ENCODE results near the gene AGAP1.

The AGAP1 gene

DNA sequence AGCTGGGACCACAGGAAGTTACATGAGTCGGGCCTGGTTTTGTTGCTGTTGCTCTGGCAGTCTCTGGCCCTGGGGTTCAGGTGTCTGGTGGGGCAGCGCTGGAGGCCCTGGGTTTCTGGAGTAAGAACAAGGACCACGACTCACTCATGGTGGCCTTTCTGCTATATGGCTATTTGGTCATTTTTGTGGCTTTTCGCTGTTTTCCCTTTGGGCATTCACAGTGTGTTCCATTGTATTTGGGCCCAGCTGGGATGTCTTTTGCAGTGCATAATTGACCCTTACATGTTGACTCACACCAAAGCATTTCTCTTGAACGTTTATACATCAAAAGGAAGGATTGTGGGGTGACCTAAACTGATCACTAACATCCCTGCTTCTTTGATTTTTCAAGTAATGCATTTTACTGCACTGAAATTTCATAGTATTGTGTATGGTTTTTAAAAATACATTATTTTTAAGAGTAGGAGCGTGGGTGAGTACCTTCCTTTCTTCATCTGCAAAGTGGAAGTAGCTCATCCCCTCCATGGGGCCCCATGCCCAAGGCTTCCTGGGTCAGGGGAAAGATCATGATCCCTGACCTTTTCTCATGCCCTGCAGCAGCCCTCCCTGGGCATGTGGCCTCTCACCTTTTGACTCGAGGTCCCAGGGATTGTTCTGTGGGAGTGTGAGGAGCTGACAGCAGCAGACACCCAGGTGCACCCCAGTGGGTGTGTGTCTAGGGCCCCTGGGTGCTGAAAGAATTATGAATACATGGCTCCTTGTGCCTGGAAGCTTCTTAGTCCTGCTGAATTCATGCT lies 225.5 kb downstream of the AGAP1 start:
- DNase-seq = no peak

DNA sequence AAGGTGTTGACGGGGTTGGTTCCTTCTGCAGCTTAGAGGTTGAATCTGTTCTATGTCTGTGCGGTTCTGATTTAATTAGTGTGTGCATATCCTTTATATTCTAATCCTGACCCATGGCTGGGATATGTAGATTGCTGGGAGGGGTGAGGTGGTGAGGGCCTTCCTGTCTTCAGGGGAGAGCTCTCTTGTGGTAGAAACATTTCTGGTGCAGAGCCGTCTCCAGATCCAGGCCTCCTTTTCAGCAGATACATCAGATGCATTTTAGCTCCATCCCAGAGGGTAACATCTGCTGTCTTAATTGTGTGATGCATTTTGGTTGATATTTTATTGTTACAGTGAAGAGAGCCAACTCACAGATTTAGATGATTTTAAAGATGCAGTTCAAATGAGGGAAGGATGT lies 227.8 kb downstream of the AGAP1 start:
- no peak for DNase-seq

- no peak for DNase-seq
Measured at GRCh38 chr2:235722869-235723268, 229.0 kb downstream of the AGAP1 start.

GRCh38 chr2:235723371-235723770 lies 229.5 kb downstream of the AGAP1 start:
- DNase-seq = no peak

GRCh38 chr2:235723811-235724465 lies 230.1 kb downstream of the AGAP1 start:
- DNase-seq = no peak

DNA sequence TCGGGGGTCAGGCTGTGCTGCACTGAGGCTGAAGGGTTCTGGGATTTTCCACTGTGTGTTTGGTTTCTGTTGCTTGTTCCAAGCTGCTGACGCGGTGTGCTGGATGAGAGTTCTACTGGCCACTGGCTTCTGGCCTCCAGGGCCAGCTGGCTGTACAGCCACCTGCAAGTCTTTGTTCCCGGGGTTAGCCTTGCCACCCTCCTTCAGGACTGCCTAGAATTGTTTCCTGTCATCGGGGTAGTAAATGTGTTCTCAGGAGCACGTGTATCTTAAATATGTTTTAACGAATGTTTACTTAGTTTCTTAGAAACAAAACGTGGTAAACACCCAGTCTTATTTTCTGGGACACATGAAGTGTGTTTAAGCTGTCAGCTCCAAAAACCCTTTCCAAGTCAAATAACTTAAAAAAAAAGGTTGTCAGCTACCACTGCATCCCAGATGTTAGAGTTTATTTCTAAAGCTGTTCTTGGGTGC lies 231.2 kb downstream of the AGAP1 start:
- DNase-seq = no peak

- no peak for DNase-seq
Measured at GRCh38 chr2:235725841-235726240, 232.0 kb downstream of the AGAP1 start.

DNA sequence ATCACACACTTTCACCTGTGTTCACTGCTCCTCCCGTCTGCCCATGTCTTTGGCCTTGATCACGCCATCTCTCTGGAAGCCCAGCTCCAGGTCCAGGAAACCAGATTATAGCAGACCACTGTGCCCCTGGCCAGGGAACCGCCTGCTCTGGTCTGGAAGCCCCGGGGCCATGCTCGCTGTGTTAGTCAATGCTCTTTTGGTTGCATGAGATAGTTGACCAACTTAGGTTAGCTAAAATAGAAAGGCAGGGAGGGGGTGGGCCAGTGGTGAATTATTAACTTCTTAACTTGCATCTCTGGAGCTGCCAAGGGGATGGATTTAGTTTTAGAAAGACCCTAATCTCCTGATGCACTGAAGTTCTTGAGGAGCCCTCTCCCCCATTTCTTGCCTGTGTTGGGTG lies 232.7 kb downstream of the AGAP1 start:
- no peak for DNase-seq

DNA sequence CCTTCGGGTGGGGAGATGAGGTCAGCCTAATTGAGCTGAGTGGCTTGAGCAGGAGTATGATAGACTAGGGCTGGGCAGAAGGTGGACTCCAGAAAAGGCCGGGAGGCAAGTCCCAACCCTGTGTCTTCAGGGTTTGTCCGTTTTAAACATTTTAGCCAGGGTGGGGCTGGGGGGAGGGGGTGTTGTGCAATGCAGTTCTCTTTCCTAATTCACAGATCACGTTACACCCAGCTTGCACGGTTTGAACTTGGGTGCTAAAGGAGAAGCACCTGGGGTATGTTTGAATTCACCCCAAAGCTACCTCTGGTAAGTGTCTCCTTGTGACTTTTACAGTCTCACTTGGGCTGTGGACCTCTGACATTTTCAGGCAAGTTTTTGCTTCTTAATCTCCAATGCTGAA lies 233.3 kb downstream of the AGAP1 start:
- DNase-seq = no peak

- no peak for DNase-seq
Measured at GRCh38 chr2:235727891-235728799, 234.3 kb downstream of the AGAP1 start.

GRCh38 chr2:235728800-235729556 lies 235.1 kb downstream of the AGAP1 start:
- DNase-seq = no peak

GRCh38 chr2:235729557-235729947 lies 235.7 kb downstream of the AGAP1 start:
- no peak for DNase-seq

DNA sequence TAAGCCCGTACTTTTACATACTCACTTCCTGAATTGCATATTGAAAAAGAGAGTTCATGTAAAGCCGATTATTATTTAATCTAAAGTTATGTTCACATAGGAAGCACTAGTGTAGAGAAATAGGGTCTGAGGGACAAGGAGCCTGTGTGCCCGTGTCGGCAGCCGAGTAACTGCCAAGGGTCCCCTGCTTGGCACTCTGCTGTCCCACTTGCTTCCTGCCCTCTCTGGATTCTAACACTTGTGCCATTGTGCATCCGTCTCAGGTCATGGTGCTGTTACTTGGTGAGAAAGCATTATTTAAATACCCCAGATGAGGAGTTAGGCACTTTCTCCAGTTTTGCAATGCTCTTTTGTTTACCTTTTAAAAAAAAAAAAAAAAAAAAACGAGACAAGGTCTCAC lies 236.3 kb downstream of the AGAP1 start:
- DNase-seq = no peak

DNA sequence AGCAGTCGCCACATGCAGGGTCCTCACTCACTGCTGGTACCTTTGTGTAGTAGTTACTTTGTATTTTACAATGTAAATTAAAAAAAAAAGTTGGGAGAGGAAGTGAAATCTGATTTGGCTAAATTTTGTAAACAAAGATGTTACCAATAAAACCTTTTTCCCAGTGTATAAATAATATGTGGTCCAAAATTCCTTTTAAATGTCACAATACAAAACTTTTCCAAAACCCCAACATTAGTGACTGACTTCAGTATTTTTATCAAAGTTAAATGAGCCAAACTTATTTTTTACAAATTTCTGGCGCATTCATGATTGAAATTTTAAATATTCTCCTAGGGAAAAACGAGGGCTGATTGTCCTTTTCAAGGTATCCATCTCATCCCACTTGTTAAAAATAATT lies 239.9 kb downstream of the AGAP1 start:
- DNase-seq = no peak

DNA sequence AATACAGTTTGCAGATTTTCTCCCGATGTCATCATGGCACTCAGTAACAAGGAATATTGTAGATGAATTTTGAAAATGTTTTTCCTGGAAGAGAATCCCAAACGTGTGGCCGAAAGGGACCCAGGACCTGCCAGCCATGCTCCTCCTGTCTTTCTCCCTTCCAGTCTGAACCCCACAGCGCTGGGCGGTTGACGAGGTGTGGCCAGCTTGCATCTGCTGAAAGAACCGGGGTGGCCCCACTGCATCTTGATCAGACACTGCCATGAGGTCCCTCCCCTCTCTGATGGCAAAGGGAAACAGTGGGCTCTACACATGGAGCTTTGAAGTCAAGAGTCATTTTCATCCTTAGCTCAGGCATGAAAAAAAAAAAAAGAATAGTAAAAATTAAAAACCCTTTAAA lies 240.3 kb downstream of the AGAP1 start:
- no peak for DNase-seq

GRCh38 chr2:235734688-235735231 lies 240.9 kb downstream of the AGAP1 start:
- no peak for DNase-seq

DNA sequence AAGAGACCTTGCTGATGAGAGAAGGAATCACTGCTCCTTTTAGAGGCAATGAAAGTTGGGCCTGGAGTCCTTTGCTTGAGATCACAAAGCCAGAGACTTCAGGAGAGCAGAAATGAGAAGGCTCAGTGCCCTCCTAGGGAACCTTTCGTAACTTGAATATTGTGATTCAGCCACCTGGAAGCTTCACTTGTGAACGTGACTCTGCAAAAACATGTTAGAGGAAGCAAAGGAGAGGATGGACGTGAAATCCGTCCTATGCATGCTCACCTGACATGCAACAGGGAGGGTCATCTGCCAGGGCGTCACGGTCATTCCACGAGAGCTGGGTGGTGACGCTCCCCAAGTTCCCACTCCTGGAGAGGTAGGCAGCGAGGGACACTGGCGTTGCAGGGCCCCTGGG lies 243.6 kb downstream of the AGAP1 start:
- no peak for DNase-seq

DNA sequence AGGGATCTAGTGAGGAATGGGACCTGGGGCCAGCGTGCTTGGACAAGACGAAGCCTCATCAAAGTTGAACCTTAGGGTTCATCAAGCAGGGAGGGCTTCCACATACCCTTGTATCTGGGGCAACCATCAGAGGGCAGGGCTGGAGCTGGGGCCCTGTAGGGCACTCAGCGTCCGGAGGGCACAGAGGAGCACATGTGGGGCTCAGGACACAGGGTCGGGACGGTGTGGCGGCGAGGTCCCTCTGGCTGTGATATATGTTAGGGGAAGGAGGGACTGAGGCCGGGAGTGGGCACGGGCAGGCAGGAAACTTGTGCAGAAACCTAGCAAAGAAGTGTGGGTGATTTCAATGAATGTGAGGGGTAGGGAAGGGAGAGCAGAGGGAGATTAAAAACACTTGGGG lies 244.0 kb downstream of the AGAP1 start:
- DNase-seq = no peak

DNA sequence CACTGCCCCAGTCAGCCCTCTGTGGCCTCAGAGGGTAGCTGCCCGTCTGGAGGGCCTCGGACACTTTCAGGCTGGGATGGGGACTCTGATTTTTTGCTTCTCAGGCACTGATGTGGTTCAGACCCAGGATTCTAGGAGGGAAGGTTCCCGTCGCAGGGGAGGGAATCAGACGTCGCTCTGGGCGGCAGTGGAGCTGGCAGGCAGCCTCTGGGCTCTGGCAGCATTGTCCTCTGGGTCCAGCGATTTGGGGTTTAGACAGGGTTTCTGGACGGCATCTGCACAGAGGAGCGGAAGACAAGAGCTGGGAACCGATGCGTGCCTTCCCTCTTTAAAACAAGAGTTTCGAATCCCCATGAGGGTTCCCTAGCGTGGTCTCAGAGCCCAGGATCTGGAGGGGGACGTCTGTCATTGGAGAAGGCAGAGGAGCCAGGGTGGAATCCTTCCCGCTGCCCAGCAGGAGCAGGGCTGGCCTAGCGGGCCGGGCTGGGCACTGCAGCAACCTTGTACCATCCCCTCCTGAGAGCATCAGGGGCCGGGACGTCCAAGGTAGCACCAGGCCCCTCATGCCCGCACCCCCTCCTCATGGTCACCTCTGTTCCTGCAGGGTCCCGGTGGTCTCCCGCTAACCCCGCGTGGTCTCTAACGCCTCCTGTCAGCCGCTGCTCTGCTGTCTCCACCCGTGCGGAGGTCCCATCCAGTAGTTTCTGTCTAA lies 246.0 kb downstream of the AGAP1 start:
- no peak for DNase-seq

DNA sequence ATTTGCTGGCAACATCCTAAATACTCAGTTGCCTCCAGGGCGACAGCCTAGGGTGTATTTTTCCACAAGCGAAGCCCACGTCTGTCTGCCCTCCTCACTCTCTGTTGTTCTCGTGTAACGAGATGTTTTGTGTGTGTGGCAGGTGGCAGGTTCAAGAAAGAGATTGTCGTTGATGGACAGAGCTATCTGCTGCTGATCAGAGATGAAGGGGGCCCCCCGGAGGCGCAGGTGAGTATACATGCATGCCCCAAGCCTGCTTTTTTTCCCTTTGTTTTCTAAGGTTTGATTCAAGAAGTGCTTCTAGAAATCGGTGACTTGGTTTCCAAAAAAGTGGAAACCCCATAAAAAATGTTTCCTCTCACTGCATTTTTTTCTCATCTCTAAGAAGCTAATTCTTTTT lies 247.0 kb downstream of the AGAP1 start:
- no peak for DNase-seq

DNA sequence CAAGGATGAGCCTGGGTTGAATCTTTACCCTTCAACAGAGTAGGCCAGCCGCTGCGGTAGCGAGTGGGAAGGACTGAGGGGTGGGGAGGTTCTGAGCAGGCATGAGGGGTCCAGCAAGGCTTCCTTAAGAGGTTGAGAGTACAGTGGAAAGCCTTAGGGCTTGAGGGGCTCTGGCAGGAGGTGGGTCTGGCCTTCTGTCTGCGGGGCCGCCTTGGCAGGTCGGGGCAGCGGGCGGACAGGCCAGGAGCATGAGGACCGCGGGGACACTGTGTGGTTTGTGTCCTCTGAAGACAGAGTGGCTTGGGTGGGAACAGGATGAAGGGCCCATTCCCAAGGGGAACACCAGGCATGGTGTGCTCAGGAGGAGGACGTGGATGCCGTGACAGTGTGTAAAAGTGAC lies 250.3 kb downstream of the AGAP1 start:
- no peak for DNase-seq

- DNase-seq = no peak
Measured at GRCh38 chr2:235745597-235745996, 251.8 kb downstream of the AGAP1 start.

Data from T-helper 2 cell (primary cell).